ENCODE results near the gene TAAR6. TPM values are rescaled to one million over a fixed set of nuclear protein-coding genes. Genes with fewer than 3 reads are reported as not detected.
"Not testable (repeated sequence)": the region's sequence is repeated elsewhere in the genome, so short reads cannot be mapped to it uniquely, and the experiment has no call there.

Gene TAAR6
- total and polyA plus RNA-seq, 7 donors, result not detected

GRCh38 chr6:132596201-132596600 is 26.1 kb downstream of the TAAR6 start:
- Histone ChIP-seq H3K36me3 (no peaks in the 10 kb centered on the region), H3K9me3 (no peaks in the 10 kb centered on the region), H3K27ac (no peak overlapping the region), H3K4me1 (no peaks in the 10 kb centered on the region), H3K27me3 (no peaks in the 10 kb centered on the region), H3K4me3 (no peak overlapping the region)
- intact Hi-C loops (cut with DNase I), result no loop called here
- no peak for DNase-seq
- TF ChIP-seq CTCF (IDR thresholded peaks at IDR 0.05) (no peak), EP300 (IDR thresholded peaks at IDR 0.05) (no peak), POLR2A (IDR thresholded peaks at IDR 0.05) (no peak), POLR2AphosphoS5 (IDR thresholded peaks at IDR 0.05) (no peak)
- 65 to 93% methylated on average over 6 of the region's 6 CpGs for WGBS, 2 donors

- intact Hi-C loops (cut with DNase I), result no loop called here
- TF ChIP-seq CTCF (IDR thresholded peaks at IDR 0.05) (no peak), EP300 (IDR thresholded peaks at IDR 0.05) (no peak), POLR2AphosphoS5 (IDR thresholded peaks at IDR 0.05) (no peak), POLR2A (IDR thresholded peaks at IDR 0.05) (no peak)
- Histone ChIP-seq H3K36me3 (no peaks in the 10 kb centered on the region), H3K27ac (no peak overlapping the region), H3K27me3 (no peaks in the 10 kb centered on the region), H3K4me3 (no peak overlapping the region), H3K4me1 (no peaks in the 10 kb centered on the region), H3K9me3 (no peaks in the 10 kb centered on the region)
- WGBS, 2 donors, result 24 to 58% methylated on average over 3 of the region's 3 CpGs
- no peak for DNase-seq
Observed at GRCh38 chr6:132598473-132598872, 28.4 kb downstream of the TAAR6 start.

- H3K27ac ChIP-seq; DNase-seq; intact Hi-C loops (cut with DNase I); H3K4me1 ChIP-seq; H3K27me3 ChIP-seq; H3K4me3 ChIP-seq; H3K9me3 ChIP-seq; H3K36me3 ChIP-seq: not testable (repeated sequence)
Observed at GRCh38 chr6:132600900-132601299, 30.8 kb downstream of the TAAR6 start.

GRCh38 chr6:132604635-132605152 is 34.6 kb downstream of the TAAR6 start:
- intact Hi-C loops (cut with DNase I), result no loop called here
- TF ChIP-seq CTCF (IDR thresholded peaks at IDR 0.05) (no peak), POLR2A (IDR thresholded peaks at IDR 0.05) (no peak), POLR2AphosphoS5 (IDR thresholded peaks at IDR 0.05) (no peak), EP300 (IDR thresholded peaks at IDR 0.05) (no peak)
- Histone ChIP-seq H3K27ac (no peak overlapping the region), H3K27me3 (no peaks in the 10 kb centered on the region), H3K4me1 (no peaks in the 10 kb centered on the region), H3K4me3 (no peak overlapping the region), H3K9me3 (no peaks in the 10 kb centered on the region), H3K36me3 (no peaks in the 10 kb centered on the region)
- WGBS, 2 donors, result 69 to 79% methylated on average over 8 of the region's 8 CpGs
- DNase-seq, result no peak

GRCh38 chr6:132607544-132608233 is 37.6 kb downstream of the TAAR6 start:
- TF ChIP-seq CTCF (IDR thresholded peaks at IDR 0.05) (no peak), POLR2AphosphoS5 (IDR thresholded peaks at IDR 0.05) (no peak), POLR2A (IDR thresholded peaks at IDR 0.05) (no peak), EP300 (IDR thresholded peaks at IDR 0.05) (no peak)
- Histone ChIP-seq H3K4me3 (no peak overlapping the region), H3K27ac (no peak overlapping the region), H3K36me3 (no peaks in the 10 kb centered on the region), H3K27me3 (no peaks in the 10 kb centered on the region), H3K9me3 (no peaks in the 10 kb centered on the region), H3K4me1 (no peaks in the 10 kb centered on the region)
- intact Hi-C loops (cut with DNase I), result no loop called here
- WGBS, 2 donors, result 75 to 87% methylated on average over 5 of the region's 5 CpGs
- DNase-seq, result no peak

Measured in sigmoid colon (tissue), 7 donors.